SU-DHL-6 (cell line): ENCODE measurements around the gene BCL6.

Experiments used
- EZH2phosphoT487 ChIP-seq: fragments of 200-600 bp; sonication (generic), shearing (Covaris generic); conservative IDR thresholded peaks from 2 replicates; pipeline ENCODE4 v1.6.1; 2018; ENCODE audit warnings: mild to moderate bottlenecking, antibody characterized with exemption, low read length, moderate library complexity, mixed read lengths
- TF ChIP-seq, protein P1 (sequence below): fragments of 200-600 bp; sonication (generic); IDR thresholded peaks from one replicate; pipeline ENCODE4 v1.5.1; 2017; ENCODE audit warnings: antibody characterized with exemption, mild to moderate bottlenecking, low read length, moderate library complexity; ENCODE audit not compliant: insufficient read depth, poor library complexity, severe bottlenecking

DNA sequence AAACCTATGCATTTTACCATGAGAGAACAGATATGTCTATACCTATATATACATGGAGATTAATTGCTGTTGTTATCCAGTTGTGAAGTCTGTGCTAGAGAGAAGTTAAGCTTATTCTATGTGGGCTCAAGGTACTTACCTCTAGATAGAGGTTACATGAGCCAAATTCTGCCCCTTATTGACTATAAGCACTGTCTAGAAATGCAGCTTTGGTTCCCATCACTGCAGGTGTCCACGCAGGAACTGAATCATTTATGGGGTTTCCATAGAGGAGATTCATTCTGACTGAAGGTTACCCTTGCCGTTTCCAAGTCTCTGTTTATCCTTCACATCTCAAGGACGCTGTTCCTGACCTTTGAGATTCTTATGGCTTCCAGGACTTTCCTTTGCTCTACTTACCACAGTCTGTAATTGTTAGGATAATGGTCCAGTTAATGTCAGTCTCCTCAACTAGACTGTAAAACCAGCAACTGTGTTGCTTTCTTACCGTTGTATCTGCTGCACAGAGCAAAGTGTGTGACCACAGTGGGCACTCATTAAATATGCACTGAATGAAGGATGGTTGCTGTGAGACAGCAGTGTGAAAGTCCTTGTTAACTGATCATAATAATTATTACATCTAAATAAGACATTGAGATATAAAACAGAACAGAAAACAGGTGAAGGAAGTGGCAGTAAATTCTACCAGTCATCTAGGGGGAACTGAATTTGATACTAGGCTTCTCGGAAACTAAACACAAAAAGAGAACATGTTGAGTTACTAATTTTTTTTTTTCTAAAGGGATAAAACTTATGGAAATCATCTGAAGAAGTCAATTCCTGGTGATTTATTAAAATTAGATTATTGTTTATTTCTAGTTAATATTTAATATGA lies 44.0 kb upstream of the BCL6 start:
- TF ChIP-seq, protein P1, sequence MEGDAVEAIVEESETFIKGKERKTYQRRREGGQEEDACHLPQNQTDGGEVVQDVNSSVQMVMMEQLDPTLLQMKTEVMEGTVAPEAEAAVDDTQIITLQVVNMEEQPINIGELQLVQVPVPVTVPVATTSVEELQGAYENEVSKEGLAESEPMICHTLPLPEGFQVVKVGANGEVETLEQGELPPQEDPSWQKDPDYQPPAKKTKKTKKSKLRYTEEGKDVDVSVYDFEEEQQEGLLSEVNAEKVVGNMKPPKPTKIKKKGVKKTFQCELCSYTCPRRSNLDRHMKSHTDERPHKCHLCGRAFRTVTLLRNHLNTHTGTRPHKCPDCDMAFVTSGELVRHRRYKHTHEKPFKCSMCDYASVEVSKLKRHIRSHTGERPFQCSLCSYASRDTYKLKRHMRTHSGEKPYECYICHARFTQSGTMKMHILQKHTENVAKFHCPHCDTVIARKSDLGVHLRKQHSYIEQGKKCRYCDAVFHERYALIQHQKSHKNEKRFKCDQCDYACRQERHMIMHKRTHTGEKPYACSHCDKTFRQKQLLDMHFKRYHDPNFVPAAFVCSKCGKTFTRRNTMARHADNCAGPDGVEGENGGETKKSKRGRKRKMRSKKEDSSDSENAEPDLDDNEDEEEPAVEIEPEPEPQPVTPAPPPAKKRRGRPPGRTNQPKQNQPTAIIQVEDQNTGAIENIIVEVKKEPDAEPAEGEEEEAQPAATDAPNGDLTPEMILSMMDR = no peak
- no peak for TF ChIP-seq EZH2phosphoT487
